Endothelial cell of umbilical vein (primary cell): Measurements from ENCODE around the gene RAC3. TPM values are rescaled to one million over a fixed set of nuclear protein-coding genes. Genes with fewer than 3 reads are reported as not detected.
A peak's percentile ranks its signal among the peaks of the same experiment; 100 is the strongest.

Experiments used
- BruUV-seq: library from RNA; stranded (reverse); fragments of 400-500 nt; replicated peaks from 2 replicates; lab custom pipeline; 2021; lab: Mats Ljungman, UMichigan
- CTCF ChIA-PET: fragments of 300-600, 350-600 bp; sonication (Branson Sonifier 250); formaldehyde crosslinking; loops from one replicate; lab custom pipeline; 2021; ENCODE audit warnings: antibody characterized with exemption, inconsistent platforms; lab: Charles Lee
- POLR2A ChIA-PET: fragments of 300-600, 350-600 bp; sonication (Branson Sonifier 250); formaldehyde crosslinking; loops from one replicate; lab custom pipeline; 2021; ENCODE audit warnings: antibody characterized with exemption, inconsistent platforms; lab: Charles Lee
- DNase-seq: peaks from one replicate; pipeline ENCODE4 v3.0.0-alpha.2; 2011; ENCODE audit warnings: low read depth, low spot score
- FAIRE-seq: peaks from 2 replicates; lab custom pipeline; 2011; peaks lifted over from hg19 to GRCh38; lab: Jason Lieb, UNC
- H2AFZ ChIP-seq: 2 replicates; pipeline ENCODE4 v1.6.0; 2012; ENCODE audit warnings: low read depth, low read length, control low read depth, inconsistent platforms
- H3K27ac ChIP-seq: 2 replicates; pipeline ENCODE4 v1.5.1; 2011; ENCODE audit warnings: low read depth, mild to moderate bottlenecking, control low read depth, low read length, moderate library complexity; ENCODE audit not compliant: insufficient read depth
- H3K27me3 ChIP-seq, 2 experiments: 2 replicates each; pipeline versions ENCODE4 v1.6.0 to v1.6.1; 2011; ENCODE audit warnings: low read length in 2 of 2, mixed read lengths in 1 of 2; ENCODE audit not compliant: control insufficient read depth in 2 of 2, insufficient read depth in 2 of 2
- H3K36me3 ChIP-seq, 2 experiments: 2 replicates in 1 of 2; 3 replicates in 1 of 2; pipeline ENCODE4 v1.5.1; 2011; ENCODE audit warnings: low read length in 2 of 2, mild to moderate bottlenecking in 1 of 2, moderate library complexity in 1 of 2; ENCODE audit not compliant: control insufficient read depth in 2 of 2, insufficient read depth in 2 of 2; ENCODE audit errors: extremely low read depth in 1 of 2
- H3K4me1 ChIP-seq: 3 replicates; pipeline ENCODE4 v1.5.1; 2011; ENCODE audit warnings: mild to moderate bottlenecking, low read length; ENCODE audit not compliant: control insufficient read depth, insufficient read depth; ENCODE audit errors: extremely low read depth
- H3K4me2 ChIP-seq: 2 replicates; pipeline ENCODE4 v1.6.1; 2011; ENCODE audit warnings: low read length, control low read depth, mixed read lengths; ENCODE audit not compliant: insufficient read depth
- H3K4me3 ChIP-seq, 3 experiments: fragments of 200-600 bp in 1 of 3; sonication (generic), shearing (Covaris generic) in 1 of 3; replicated peaks in 1 of 3; 2 replicates each; pipeline ENCODE4 v1.5.1; 2011 to 2016; ENCODE audit warnings: control low read depth in 3 of 3, low read length in 3 of 3, mild to moderate bottlenecking in 2 of 3, inconsistent platforms in 1 of 3, low read depth in 1 of 3, moderate library complexity in 1 of 3; ENCODE audit not compliant: insufficient read depth in 1 of 3
- H3K79me2 ChIP-seq: 2 replicates; pipeline ENCODE4 v1.6.0; 2012; ENCODE audit warnings: low read length, inconsistent platforms; ENCODE audit not compliant: control insufficient read depth, insufficient read depth
- H3K9ac ChIP-seq: replicated peaks from 2 replicates; pipeline ENCODE3; 2011; ENCODE audit warnings: low read length, control low read depth; ENCODE audit not compliant: insufficient read depth; ENCODE audit errors: extremely low read depth
- H3K9me1 ChIP-seq: replicated peaks from 3 replicates; pipeline ENCODE4 v1.6.0; 2011; ENCODE audit warnings: mild to moderate bottlenecking, low read length; ENCODE audit not compliant: control insufficient read depth, insufficient read depth; ENCODE audit errors: extremely low read depth
- H3K9me3 ChIP-seq: replicated peaks from 2 replicates; pipeline ENCODE4 v1.5.1; 2012; ENCODE audit warnings: low read length, inconsistent platforms; ENCODE audit not compliant: control insufficient read depth, insufficient read depth
- H4K20me1 ChIP-seq: replicated peaks from 2 replicates; pipeline ENCODE3; 2011; ENCODE audit warnings: mild to moderate bottlenecking, low read length; ENCODE audit not compliant: control insufficient read depth, insufficient read depth; ENCODE audit errors: extremely low read depth
- EZH2 ChIP-seq: IDR thresholded peaks from 2 replicates; pipeline ENCODE4 v1.6.1; 2012; ENCODE audit warnings: borderline replicate concordance, low read depth, mild to moderate bottlenecking, moderate library complexity, low read length, inconsistent platforms; ENCODE audit not compliant: severe bottlenecking
- FOS ChIP-seq: IDR thresholded peaks from 2 replicates; pipeline ENCODE4 v1.6.1; 2011; ENCODE audit warnings: mild to moderate bottlenecking, low read length, moderate library complexity, borderline replicate concordance; ENCODE audit not compliant: insufficient read depth
- GATA2 ChIP-seq: IDR thresholded peaks from 2 replicates; pipeline ENCODE4 v1.7.0; 2011; ENCODE audit warnings: low read depth, mild to moderate bottlenecking, moderate library complexity, mixed read lengths, low read length; ENCODE audit not compliant: insufficient read length, insufficient read depth
- JUN ChIP-seq: IDR thresholded peaks from 2 replicates; pipeline ENCODE4 v1.6.1; 2011; ENCODE audit warnings: borderline replicate concordance, low read depth; ENCODE audit not compliant: insufficient read length, insufficient read depth
- MYC ChIP-seq: IDR thresholded peaks from one replicate; pipeline ENCODE4 v1.6.1; 2011; ENCODE audit warnings: mild to moderate bottlenecking, low read depth, low read length
- POLR2A ChIP-seq: IDR thresholded peaks from 2 replicates; pipeline ENCODE4 v1.6.1; 2012; ENCODE audit warnings: low read depth, mild to moderate bottlenecking, control low read depth, low read length
- POLR2AphosphoS5 ChIP-seq: IDR thresholded peaks from 2 replicates; pipeline ENCODE4 v1.6.1; 2012; ENCODE audit warnings: low read depth, mild to moderate bottlenecking, control low read depth, low read length, moderate library complexity; ENCODE audit not compliant: insufficient read depth
- dilution Hi-C: fragments of 300-500 bp; cut with MboI; formaldehyde crosslinking; loops from one replicate; pipeline ENCODE4 v1.15.0; 2019; ENCODE audit warnings: low sequenced_read_pairs; ENCODE audit not compliant: extremely low pct_ligation_motif_present
- intact Hi-C: fragments of 100-400 bp; cut with micrococcal nuclease; formaldehyde crosslinking; loops from one replicate; pipeline ENCODE4 v1.10.0; 2022
- polyA plus RNA-seq, 4 experiments: library from polyadenylated mRNA; depleted of rRNA in 3 of 4; stranded (reverse) in 3 of 4; unstranded in 1 of 4; fragments of >200 nt; gene quantifications; 2 replicates each; pipeline versions ENCODE4 v1.2.1 to v1.2.3, GENCODE V29; 2011 to 2012; ENCODE audit warnings: missing spikeins in 1 of 4
- total RNA-seq: library from RNA; stranded (reverse); gene quantifications from 2 replicates; pipeline ENCODE4 v1.2.3, GENCODE V29; 2021
- TF ChIP-seq, protein P1 (sequence below): IDR thresholded peaks from 2 replicates; pipeline ENCODE4 v1.6.1; 2011; ENCODE audit not compliant: insufficient read depth, insufficient read length
- TF ChIP-seq, protein P2 (sequence below), 2 donors: IDR thresholded peaks; 1 replicate in 1 of 2; 2 replicates in 1 of 2; pipeline ENCODE4 v1.5.1; 2011; ENCODE audit warnings: low read length in 2 of 2, mild to moderate bottlenecking in 2 of 2, moderate library complexity in 2 of 2, control low read depth in 1 of 2, inconsistent platforms in 1 of 2, low read depth in 1 of 2; ENCODE audit not compliant: insufficient read depth in 1 of 2; ENCODE audit errors: extremely low read depth in 1 of 2

The RAC3 gene
- total and polyA plus RNA-seq, 2 donors (not counting 3 experiments of a cell fraction or from before 2014, with no cell fraction given): 34.1 to 56.0 TPM

DNA sequence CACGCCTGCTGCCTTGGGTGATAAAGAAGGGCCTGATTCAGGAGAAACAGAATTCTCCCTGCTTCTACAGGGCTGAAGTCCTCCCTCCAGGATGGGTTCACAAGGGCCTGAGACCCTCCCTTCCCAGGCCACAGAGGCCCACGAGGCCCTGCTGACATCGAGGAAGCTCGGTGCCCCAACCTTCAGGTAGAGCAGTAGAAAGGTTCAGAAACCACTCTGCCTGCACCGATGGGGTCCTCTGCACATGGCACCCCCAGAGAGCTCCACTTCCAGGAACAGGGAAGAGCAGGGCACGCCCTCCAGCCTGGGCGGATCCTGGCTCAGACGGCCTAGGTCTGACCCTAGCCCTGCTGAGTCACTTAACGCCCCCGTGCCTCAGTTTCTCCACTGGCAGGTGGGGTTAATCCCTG is 9.6 kb upstream of the RAC3 start:
- FAIRE-seq (no peak), DNase-seq (no peak)
- TF ChIP-seq FOS (no peak), EZH2 (no peak), GATA2 (no peak), JUN (no peak), MYC (no peak), POLR2AphosphoS5 (no peak), POLR2A (no peak)
- TF ChIP-seq, protein P1, sequence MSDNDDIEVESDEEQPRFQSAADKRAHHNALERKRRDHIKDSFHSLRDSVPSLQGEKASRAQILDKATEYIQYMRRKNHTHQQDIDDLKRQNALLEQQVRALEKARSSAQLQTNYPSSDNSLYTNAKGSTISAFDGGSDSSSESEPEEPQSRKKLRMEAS: no peak
- TF ChIP-seq, protein P2, sequence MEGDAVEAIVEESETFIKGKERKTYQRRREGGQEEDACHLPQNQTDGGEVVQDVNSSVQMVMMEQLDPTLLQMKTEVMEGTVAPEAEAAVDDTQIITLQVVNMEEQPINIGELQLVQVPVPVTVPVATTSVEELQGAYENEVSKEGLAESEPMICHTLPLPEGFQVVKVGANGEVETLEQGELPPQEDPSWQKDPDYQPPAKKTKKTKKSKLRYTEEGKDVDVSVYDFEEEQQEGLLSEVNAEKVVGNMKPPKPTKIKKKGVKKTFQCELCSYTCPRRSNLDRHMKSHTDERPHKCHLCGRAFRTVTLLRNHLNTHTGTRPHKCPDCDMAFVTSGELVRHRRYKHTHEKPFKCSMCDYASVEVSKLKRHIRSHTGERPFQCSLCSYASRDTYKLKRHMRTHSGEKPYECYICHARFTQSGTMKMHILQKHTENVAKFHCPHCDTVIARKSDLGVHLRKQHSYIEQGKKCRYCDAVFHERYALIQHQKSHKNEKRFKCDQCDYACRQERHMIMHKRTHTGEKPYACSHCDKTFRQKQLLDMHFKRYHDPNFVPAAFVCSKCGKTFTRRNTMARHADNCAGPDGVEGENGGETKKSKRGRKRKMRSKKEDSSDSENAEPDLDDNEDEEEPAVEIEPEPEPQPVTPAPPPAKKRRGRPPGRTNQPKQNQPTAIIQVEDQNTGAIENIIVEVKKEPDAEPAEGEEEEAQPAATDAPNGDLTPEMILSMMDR (IDR thresholded peaks at IDR 0.05; ENCODE audit: extremely low read depth in 1 of 2, insufficient read depth in 1 of 2, low read depth in 1 of 2, low read length in 2 of 2): no peak
- ChIA-PET POLR2A (no interaction called here), CTCF (interaction anchor here (1.4 to 9.1 kb wide), 7 partner anchors 9 to 152 kb away, joined by 4 to 345 read pairs (median 8); partner anchors contain the start of genes ARHGDIA, NOTUM and RAC3)
- dilution Hi-C loops: no loop called here
- H3K4me2 ChIP-seq: peak overlapping the region; percentile 70
- BruUV-seq: no TSS peak
- H3K79me2 ChIP-seq: peaks cover 5% of the 10 kb centered on the region
- no peaks in the 10 kb centered on the region for H3K36me3 ChIP-seq
- intact Hi-C loops: loop anchor here (1.0 to 10.0 kb wide), 6 partner anchors 45 to 193 kb away; partner anchors contain the start of genes ASPSCR1, CCDC57, FASN and MAFG
- peaks cover 12% of the 10 kb centered on the region for H3K4me1 ChIP-seq
- H3K9me1 ChIP-seq: no peaks in the 10 kb centered on the region
- H3K9me3 ChIP-seq: no peaks in the 10 kb centered on the region
- no peak overlapping the region for H3K27ac ChIP-seq
- H3K4me3 ChIP-seq: peak overlapping the region; percentile 50 to 70 (median 60)
- H3K9ac ChIP-seq: peak overlapping the region; percentile 61
- no peaks in the 10 kb centered on the region for H4K20me1 ChIP-seq
- no peaks in the 10 kb centered on the region for H3K27me3 ChIP-seq
- no peak overlapping the region for H2AFZ ChIP-seq
